NCI-H510A treated with DMSO at 0.1 percent for 48 hours (cell line): ENCODE data around the gene FBLN1.
A peak's percentile ranks its signal among the peaks of the same experiment; 100 is the strongest.
"Not testable (repeated sequence)": the region's sequence is repeated elsewhere in the genome, so short reads cannot be mapped to it uniquely, and the experiment has no call there.

ENCODE experiments used
- DNase-seq: peaks from one replicate; lab custom pipeline; 2025; lab: John Stamatoyannopoulos, UW

FBLN1 gene

GRCh38 chr22:45612940-45613339 lies 110.3 kb downstream of the FBLN1 start:
- DNase-seq: no peak

DNA sequence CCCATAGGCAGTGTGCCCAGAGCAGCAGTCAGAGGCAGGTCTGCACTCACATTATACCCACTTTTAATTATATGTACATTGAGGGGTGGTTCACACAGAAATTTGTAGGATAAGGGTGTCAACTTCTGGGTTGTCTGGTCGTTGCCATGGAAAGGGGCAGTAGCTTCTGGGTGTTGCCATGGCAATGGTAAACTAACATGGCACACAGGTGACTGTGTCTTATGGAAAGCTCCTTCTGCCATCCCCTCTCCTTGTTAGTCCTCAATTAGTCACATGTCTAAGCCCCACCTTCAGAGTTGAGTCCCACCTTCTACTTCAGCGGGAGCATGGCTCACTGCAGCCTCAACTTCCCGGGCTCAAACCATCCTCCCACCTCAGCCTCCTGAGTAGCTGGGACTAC lies 112.7 kb downstream of the FBLN1 start:
- DNase-seq: no peak

DNA sequence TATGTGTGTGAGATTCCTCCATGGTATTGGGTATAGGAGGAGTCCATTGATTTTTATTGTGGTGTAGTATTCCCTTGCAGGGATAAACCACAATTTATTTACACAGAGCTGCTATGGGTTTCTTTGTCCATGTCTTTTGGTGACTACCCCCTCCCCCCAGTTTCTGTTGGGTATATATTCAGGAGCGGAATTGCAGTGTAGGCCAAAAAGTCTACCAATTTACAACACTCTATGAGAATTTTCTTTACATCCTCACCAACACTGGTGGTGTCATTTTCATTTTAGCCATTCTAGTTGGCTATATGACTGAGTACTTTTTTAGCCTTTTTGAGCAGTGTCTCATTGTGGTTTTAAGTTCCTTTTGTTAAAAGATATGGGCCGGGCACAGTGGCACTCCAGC lies 113.7 kb downstream of the FBLN1 start:
- no peak for DNase-seq

- DNase-seq: no peak
Observed at GRCh38 chr22:45617948-45618347, 115.3 kb downstream of the FBLN1 start.

GRCh38 chr22:45620706-45621105 lies 118.0 kb downstream of the FBLN1 start:
- no peak for DNase-seq

DNA sequence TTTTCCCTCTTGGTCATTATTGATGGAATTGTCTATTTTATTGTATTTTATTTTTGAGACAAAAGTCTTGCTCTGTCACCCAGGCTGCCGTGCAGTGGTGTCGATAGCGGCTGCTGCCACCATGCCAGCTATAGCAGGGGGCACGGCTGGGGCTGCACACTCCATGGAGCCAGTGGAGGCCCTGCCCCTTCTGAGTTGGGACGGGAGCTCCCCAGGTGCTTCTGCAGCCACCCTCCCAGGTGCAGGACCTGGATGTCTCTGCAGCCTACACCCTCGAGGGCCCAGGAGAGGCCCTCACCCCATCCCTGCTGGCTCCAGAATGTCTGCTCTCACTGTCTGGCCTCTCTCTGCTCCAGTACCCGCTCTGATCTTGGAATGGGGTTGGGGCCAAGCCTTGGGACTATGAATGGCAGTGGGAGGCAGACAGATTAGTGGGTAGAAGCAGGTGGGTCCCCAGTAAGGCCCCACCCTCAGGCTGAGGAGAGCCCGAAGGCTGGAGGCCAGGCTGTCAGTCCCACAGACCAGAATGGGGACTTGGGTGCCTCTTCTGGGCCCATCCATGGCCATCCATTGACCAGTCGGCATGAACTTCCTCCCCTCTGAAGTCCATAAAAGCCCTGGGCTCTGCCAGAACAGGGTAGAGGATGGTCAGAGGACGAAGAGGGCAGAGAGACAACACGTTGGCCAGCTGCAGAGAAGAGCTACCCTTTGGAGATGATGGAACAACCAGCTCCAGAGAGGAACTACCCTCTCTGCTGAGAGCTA lies 119.3 kb downstream of the FBLN1 start:
- DNase-seq: no peak

GRCh38 chr22:45623464-45624145 lies 120.9 kb downstream of the FBLN1 start:
- DNase-seq: not testable (repeated sequence)

DNA sequence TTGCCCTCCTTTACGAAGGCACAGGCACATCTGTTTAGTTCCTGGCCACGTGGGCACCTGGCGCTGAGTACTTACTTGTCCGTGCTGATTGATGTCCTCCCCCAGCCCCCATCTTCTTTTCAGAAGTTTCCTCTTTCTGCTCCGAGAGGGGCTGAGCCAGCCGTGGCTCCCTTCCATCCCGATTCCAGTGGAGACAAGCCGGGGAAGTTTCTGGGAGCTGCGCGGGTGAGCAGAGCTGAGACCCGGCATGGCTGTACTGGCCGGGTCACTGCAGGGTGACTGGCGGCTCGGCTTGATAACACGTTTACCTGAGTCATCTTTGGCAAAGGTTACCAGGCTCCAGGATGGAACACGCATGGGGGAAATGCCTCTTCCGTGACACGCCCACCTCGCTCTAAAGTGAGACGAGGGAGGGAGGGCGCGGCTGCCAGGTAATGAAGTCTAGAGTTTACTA lies 123.5 kb downstream of the FBLN1 start:
- peak; percentile 56 for DNase-seq

GRCh38 chr22:45627489-45628233 lies 125.0 kb downstream of the FBLN1 start:
- DNase-seq: no peak

DNA sequence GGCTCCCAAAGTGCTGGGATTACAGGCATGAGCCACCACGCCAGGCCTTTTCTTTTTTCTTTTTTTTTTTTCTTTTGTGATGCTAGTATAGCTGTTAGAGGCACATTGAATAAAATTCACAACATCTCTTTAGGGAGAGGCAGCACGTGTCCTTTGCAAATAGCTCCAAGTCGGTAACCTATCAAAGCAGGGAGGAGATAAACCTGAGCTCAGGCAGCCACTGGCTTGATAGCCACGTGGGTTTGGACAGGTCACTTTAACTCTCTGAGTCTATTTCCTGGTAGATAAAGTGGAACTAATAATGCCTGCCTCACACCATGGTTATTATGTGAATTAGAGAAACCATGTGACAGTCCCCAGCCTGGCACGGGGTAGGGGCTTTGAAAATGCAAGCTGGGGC lies 125.8 kb downstream of the FBLN1 start:
- no peak for DNase-seq

- peak; percentile 87 for DNase-seq
Observed at GRCh38 chr22:45629469-45630089, 126.9 kb downstream of the FBLN1 start.

DNA sequence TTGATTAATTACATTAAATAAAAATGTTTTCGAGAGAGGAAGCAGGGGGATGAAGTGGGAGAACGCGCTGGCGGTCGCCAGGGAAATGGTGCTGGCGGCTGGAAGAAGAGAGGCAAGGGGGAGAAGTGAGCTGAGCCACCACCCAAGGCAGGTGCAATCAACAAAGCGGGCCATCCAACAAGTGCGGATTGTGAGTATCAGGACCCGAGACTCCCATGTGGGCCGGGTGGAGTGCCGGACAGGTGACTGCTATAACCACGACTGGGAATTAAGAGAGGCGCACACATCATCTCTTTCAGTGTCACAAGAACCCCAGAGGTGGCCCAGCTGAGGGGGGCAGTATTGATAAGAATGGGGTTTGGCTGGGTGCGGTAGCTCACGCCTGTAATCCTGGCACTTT lies 127.8 kb downstream of the FBLN1 start:
- DNase-seq: no peak

DNA sequence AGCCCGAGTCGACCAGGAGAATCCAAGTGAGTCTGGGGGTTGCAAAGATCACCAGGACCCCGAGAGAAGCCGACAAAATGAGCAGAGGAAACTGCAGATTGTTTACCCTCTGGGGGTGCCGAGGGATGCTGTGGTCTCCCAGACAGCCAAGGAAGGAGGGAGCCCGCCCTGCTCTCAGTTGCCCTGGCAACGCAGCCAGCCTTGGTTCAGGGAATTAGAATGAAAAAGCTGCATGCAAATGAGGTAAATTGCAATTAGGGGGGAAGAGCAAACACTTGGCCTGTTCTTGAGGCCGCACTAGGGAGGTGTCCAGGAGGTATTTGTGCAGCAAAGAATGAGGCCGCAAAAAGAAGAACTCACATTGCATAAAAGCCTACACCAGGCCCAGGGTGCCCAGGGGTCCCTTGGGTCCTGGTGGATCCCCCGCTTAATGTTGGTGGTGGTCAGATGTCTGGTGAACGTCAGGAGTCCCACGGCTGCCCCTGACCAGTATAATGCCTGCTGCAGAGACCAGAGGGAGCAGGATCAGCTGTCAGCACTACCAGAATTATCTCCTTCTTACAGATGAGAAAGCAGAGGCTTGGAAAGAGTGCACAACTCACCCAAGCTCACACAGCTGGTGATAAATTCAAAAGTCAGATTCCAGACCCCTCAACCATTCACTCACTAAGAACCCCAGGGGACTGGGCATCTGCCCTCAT lies 128.6 kb downstream of the FBLN1 start:
- DNase-seq: no peak

DNA sequence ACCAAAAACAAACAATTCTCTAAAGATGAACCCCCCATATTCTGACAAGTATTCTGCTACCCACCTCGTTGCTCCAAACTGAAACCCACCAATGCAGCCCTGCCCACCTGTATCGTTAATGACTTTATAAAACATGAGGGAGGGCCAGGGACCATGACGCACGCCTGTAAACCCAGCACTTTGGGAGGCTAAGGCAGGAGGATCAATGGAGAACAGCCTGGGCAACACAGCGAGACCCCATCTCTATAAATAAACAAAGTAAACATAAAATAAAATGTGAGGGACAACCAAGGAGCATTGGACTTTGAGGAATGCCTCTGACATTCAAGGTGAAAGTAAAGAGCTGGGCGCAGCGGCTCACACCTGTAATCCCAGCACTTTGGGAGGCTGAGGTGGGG lies 129.2 kb downstream of the FBLN1 start:
- no peak for DNase-seq

- DNase-seq: no peak
Observed at GRCh38 chr22:45632791-45633515, 130.3 kb downstream of the FBLN1 start.

DNA sequence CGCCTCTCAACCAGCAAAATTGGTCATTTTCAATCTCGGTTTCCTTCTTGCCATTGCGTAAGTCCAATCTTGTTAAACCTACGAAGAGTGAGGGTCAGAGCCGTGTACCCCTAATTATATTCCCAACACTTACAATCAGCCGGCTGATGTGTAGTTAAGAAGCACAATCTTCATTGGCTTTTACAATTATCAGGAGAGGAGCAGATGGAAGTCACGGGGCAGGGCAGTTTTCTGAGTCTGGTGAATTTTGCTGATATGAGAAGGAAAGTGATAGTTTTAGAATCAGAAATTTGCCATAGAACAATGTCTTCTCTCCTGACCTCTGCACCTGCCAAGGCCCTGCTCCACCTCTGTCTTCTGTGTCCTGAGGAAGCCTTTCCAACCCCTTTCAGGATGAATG lies 134.0 kb downstream of the FBLN1 start:
- DNase-seq: no peak

- no peak for DNase-seq
Observed at GRCh38 chr22:45638197-45638596, 135.5 kb downstream of the FBLN1 start.

DNA sequence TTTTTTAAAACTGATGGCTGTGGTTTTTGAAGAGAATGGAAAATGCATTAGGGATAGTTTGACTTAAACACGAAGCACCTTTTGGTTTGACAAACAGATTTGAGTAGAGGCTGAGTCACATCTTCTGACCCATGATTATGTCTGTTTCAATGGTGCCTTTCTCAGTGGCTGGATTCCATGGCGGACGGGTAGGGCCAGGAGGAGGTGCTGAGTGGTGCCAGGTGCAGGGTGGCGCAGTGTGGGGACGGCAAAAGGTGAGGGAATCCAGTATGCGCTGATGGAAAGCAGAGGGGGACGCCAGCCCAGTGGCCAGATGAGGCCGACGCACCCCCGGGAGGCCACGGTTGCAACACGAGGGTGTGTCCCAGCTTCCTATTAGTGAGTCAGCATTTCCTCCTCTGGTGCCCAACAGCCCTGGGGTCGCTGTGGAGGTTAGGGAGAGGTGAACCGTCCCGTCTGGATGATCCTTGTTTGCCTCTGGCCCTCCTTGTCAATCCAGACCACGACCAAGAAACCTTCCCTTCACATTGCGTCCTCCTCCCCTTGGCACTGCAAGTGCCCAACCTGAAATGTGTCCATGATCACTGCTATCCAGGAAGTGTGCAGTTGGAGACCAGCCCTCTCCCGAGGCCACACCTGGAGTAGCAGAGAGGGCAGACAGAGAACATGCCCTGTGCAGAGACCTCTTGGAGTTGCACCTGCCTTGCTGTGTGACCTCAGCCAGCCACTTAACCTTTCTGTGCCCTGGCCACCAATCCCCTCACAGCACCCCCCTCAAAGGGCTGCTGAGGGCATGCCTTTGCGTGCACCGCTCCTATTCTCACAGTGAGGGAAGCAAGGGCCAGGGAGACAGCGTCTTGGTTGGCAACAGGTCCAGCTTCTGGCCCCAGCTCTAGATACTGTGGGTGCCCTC lies 136.4 kb downstream of the FBLN1 start:
- DNase-seq: peak; percentile 68

GRCh38 chr22:45639747-45640102 lies 137.0 kb downstream of the FBLN1 start:
- DNase-seq: no peak

DNA sequence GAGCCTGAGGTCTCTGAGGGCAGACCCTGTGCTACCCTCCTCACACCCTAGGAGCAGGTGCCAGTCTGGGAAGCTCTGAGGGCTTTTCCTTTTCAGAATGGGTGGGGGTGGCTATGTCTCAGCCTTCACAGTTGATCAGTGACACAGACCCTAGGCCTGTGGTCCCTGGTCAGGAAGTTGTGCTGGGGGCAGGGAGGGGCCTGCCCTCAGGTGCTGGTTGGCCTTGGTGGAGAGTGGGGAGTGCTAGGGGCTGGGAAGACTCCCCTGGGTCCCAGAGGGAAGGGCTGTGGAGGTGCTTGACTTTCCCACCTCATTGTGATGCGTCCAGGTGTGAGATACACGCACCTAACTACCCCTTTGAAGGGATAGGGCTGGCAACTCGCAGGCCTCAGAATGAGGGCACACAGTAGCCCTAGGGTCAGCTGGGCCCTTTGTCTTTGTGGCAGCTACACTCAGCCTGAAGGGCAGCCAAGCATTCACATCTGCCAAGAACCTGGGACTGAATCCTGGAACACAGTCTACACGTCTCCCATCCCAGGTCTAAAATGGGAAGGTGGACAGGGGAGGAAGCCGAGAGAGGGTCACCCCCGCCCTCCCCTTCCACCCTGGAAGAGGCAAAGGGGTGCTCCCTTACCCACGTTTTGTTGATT lies 137.7 kb downstream of the FBLN1 start:
- DNase-seq: no peak
